Superior temporal gyrus (tissue), 1 donor: Measurements from ENCODE around the gene MARS1.
"Not testable (repeated sequence)": the region's sequence is repeated elsewhere in the genome, so short reads cannot be mapped to it uniquely, and the experiment has no call there.

Experiments used
- DNase-seq: peaks from one replicate; pipeline ENCODE4 v3.0.0-alpha.2; 2016; ENCODE audit errors: extremely low spot score

MARS1 gene

DNA sequence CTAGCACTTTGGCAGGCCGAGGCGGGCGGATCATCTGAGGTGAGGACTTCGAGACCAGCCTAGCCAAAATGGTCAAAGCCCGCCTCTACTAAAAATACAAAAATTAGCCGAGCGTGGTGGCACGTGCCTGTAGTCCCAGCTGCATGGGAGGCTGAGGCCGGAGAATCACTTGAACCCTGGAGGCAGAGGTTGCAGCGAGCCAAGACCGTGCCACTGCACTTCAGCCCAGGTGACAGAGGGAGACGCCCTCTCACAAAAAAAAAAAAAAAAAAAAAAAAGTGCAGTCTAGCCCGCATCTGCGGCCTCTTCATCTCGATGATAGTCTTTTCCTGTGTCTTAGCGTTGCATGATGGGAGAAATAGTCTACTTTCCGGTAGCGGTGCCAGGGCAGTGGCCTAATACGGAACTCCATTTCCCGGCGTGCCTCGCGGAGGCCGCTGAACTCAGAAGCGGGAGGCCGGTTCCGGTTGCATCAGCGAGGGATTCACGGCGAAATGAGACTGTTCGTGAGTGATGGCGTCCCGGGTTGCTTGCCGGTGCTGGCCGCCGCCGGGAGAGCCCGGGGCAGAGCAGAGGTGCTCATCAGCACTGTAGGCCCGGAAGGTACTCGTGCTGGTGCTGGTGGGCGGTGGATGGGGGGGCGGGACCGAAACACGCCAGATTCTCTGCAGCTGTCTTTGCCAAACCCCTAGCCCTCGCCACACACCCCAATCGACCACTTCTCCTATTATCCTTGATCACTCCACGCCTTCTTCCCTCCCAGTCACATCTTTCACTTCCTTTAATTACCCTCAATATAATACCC is at the start of gene MARS1:
Gene MARS1 (plus strand): TSS at position 472 of the 805 bp plus-strand sequence. CDS start 23 bp downstream, at position 495.
- DNase-seq = peak; percentile 99

DNA sequence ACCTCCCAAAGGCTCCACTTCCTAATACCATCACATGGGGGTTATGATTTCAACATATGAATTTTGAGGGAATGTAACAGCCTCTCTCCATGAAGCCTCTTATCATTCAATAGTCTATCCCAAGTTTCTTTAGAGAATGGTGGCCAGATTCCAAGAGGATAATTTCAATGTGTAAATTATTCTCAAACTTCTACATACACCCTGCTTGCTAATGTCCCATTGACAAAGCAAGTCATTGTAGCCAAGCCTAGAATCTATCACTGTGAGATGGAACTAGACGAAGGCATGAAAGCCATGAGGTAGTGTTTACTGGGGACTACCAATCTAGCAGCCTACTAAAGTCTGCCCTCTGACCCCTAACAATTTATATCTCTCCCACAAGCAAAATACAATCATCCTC is 49.5 kb upstream of the MARS1 start:
- no peak for DNase-seq

- DNase-seq = no peak
These were observed 48.1 kb upstream of the MARS1 start for GRCh38 chr12:57439762-57440266.

- DNase-seq = not testable (repeated sequence)
These were observed 46.5 kb upstream of the MARS1 start for GRCh38 chr12:57441393-57441792.

DNA sequence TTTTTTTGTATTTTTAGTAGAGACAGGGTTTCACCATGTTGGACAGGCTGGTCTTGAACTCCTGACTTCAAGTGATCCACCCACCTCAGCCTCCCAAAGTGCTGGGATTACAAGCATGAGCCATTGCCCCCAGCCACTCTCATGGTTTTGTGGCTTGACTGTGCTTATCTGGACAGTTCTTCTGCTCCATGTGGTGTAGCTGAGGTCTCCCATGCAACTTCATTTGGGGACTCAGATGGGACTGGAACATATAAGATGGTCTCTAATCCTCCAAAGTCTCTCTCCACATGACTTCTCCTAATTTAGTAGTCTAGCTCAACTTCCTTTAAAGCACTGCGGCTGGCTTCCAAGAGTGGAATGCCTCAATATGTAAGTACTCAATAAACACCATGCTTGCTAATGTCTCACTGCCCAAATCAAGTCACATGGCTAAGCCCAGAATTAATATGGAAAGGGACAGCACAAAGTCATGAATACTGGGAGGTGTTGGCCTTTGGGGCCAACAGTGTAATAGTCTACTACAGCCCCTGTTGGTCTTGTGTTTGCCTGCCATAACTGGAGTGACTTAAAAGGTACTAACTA is 45.9 kb upstream of the MARS1 start:
- no peak for DNase-seq

DNA sequence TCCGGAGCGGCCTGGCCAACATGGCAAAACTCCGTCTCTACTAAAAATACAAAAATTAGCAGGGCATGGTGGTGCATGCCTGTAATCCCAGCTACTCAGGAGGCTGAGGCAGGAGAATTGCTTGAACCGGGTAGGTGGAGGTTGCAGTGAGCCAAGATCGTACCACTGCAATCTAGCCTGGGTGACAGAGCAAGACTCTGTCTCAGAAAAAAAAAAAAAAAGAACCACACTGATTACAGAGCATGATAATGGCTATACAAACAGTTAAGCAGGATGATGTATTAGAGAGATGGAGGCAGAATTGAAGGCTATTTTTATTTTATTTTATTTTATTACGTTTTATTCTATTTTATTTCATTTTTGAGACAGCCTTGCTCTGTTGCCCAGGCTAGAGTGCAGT is 43.5 kb upstream of the MARS1 start:
- not testable (repeated sequence) for DNase-seq

DNA sequence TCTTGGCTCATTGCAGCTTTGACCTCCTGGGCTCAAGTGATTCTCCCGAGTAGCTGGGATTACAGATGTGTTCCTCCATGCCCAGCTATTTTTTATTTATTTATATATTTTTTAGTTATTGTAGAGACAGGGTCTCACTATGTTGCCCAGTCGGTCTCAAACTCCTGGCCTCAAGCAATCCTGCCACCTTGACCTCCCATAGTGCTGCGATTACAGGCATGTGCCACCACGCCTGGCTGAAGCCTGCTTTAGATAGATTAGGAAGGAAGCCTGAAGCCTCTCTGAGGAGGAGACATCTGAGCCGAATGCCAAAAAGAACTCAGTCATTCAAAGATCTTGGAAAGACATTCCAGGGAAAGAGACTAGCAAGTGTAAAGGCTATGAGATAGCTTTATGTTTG is 43.1 kb upstream of the MARS1 start:
- DNase-seq = no peak

DNA sequence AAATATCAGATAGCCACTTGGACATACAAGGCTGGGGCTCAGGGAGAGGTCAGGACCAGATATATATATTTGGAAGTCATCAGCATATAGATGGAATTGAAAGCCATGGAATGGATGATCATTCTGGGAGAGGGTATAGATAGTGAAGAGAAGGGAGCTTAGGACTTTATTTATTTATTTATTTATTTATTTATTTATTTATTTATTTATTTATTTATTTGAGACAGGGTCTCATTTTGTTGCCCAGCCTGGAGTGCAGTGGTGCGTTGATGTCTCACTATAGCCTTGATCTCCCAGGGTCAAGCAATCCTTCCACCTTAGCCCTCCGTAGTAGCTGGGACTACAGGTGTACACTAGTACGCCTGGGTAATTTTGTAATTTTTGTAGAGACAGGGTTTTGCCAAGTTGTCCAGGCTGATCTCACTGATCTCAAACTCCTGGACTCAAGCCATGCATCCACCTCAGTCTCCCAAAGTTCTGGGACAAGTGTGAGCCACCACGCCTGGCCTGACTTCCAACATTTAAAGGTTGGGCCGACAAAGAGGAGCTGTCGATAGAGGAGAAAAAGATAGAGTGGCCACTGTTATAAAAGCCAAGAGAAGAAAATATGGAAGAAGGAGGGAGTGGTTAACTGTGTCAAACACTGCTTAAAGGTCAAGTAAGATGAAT is 41.4 kb upstream of the MARS1 start:
- no peak for DNase-seq

DNA sequence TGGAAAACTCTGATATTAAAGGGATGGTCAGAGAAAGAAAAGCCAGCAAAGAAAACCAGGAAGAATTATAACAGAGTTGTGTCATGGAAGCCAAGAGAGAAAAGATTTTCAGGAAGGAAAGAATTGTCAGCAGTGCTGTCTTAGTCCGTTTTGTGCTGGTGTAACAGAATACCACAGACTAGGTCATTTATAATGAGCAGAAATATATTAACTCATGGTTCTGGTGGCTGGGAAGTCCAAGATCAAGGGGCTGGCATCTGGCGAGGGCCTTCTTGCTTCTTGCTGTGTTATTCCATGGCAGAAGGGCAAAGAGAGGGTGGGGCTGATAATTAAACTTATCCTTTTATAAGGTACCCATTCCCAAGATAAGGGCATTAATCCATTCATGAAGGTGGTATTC is 39.2 kb upstream of the MARS1 start:
- no peak for DNase-seq

DNA sequence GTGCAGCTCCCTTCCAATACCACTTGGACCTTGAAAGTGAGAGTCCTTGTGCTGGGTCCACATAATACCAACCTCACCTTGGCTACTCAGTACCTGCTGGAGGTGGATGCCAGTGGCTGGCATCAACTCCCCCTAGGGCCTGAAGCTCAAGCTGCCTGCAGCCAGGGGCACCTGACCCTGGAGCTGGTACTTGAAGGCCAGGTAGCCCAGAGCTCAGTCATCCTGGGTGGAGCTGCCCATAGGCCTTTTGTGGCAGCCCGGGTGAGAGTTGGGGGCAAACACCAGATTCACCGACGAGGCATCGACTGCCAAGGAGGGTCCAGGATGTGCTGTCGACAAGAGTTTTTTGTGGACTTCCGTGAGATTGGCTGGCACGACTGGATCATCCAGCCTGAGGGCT is 38.5 kb upstream of the MARS1 start:
- no peak for DNase-seq

GRCh38 chr12:57450057-57450456 is 37.8 kb upstream of the MARS1 start:
- DNase-seq = no peak

GRCh38 chr12:57451233-57451778 is 36.6 kb upstream of the MARS1 start:
- DNase-seq = no peak

DNA sequence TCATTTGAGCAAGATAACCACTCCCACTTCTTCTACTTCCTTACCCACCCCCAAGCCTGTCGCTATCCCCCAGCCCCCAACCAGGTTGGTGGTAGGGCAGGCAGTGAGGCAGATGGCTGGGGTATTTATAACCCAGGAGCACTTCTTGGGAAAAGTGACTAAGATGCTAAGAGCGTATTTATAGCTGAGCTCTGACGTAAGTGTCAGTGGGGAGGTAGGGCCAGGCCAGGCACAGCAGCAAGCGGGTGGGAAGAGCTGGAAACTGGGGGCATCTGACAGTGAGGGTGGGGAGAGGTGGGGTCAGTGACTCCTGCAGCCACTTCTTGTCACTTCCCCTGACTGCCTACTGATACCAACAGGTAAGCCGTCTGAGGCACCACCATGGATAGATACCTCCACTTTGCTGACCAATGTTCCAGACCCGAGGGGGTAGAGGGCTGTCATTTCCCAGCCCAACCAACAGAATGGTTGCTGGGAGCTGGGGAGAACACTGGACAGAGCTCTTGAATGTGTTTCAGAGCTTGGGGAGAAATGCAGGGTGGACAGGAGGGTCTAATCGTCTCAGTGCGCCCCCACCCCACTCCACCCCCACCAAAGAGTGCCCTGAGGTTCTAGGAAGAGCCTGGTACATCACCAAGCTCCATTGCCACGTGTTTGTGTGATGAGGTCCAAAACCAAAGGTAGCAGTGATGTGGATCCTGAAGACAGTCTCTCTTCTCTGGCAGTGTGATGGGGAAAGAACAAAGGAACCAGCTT is 35.5 kb upstream of the MARS1 start:
- peak; percentile 76 for DNase-seq

DNA sequence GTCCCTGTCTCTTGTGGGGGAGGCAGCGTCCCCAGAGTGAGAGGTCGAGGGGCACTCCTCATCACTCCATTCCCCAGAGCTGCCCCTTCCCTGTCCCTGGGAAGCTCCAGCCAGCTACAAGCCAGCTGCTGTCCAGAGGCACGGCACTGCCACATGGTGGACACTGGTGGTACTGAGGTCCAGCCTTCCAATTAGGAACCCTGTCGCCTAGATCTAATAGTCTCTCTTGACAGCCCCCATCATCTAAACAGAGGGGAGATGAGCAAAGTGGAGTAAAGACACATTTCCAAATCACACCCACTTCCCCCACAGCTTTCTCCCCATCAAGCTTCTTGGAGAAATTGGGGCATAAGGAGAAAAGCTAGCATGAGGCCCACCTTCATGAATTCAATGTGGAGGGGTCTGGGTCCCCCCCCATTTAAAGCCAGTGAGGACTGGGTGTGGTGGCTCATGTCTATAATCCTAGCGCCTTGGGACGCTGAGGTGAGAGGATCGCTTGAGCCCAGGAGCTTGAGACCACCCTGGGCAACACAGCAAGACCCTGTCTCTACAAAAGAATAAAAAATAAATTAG is 34.8 kb upstream of the MARS1 start:
- peak; percentile 85 for DNase-seq

GRCh38 chr12:57454213-57454565 is 33.7 kb upstream of the MARS1 start:
- DNase-seq = no peak

GRCh38 chr12:57454566-57455373 is 33.1 kb upstream of the MARS1 start, which contains the start of gene INHBE:
INHBE (plus strand) TSS chr12:57455307; CDS start chr12:57455537, 230 bp downstream.
- DNase-seq = no peak

GRCh38 chr12:57455374-57456144 is 32.3 kb upstream of the MARS1 start:
- DNase-seq = no peak

DNA sequence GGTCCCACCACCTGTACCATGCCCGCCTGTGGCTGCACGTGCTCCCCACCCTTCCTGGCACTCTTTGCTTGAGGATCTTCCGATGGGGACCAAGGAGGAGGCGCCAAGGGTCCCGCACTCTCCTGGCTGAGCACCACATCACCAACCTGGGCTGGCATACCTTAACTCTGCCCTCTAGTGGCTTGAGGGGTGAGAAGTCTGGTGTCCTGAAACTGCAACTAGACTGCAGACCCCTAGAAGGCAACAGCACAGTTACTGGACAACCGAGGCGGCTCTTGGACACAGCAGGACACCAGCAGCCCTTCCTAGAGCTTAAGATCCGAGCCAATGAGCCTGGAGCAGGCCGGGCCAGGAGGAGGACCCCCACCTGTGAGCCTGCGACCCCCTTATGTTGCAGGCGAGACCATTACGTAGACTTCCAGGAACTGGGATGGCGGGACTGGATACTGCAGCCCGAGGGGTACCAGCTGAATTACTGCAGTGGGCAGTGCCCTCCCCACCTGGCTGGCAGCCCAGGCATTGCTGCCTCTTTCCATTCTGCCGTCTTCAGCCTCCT is 31.6 kb upstream of the MARS1 start:
- DNase-seq = peak; percentile 48

DNA sequence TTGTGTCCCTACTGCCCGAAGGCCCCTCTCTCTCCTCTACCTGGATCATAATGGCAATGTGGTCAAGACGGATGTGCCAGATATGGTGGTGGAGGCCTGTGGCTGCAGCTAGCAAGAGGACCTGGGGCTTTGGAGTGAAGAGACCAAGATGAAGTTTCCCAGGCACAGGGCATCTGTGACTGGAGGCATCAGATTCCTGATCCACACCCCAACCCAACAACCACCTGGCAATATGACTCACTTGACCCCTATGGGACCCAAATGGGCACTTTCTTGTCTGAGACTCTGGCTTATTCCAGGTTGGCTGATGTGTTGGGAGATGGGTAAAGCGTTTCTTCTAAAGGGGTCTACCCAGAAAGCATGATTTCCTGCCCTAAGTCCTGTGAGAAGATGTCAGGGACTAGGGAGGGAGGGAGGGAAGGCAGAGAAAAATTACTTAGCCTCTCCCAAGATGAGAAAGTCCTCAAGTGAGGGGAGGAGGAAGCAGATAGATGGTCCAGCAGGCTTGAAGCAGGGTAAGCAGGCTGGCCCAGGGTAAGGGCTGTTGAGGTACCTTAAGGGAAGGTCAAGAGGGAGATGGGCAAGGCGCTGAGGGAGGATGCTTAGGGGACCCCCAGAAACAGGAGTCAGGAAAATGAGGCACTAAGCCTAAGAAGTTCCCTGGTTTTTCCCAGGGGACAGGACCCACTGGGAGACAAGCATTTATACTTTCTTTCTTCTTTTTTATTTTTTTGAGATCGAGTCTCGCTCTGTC is 31.0 kb upstream of the MARS1 start:
- DNase-seq = no peak
